Fibroblast of villous mesenchyme (primary cell): Measurements from ENCODE around the gene CCDC142. TPM values are rescaled to one million over a fixed set of nuclear protein-coding genes. Genes with fewer than 3 reads are reported as not detected.

ENCODE experiments used
- DNase-seq: peaks from one replicate; pipeline ENCODE4 v3.0.0-alpha.2; 2010; ENCODE audit warnings: low read depth
- H3K4me3 ChIP-seq: 2 replicates; pipeline ENCODE4 v1.5.1; 2011; ENCODE audit warnings: low read depth, mild to moderate bottlenecking, low read length
- CTCF ChIP-seq: IDR thresholded peaks from 2 replicates; pipeline ENCODE4 v1.5.1; 2012; ENCODE audit warnings: low read depth, mild to moderate bottlenecking, low read length; ENCODE audit not compliant: insufficient read depth
- total RNA-seq: library from RNA; depleted of rRNA; stranded (reverse); fragments of >200 nt; gene quantifications from 2 replicates; pipeline ENCODE4 v1.2.3, GENCODE V29; 2012

CCDC142 gene
- total RNA-seq, 1 donor: 27.2 TPM

GRCh38 chr2:74441690-74442482, 40.9 kb downstream of the CCDC142 start, which contains the start of gene RTKN:
TSS of gene RTKN (minus strand) at chr2:74441937. CDS start at chr2:74441816, 121 bp downstream.
- H3K4me3 ChIP-seq: peak within 1 kb of the TSS; percentile 59
- no peak for DNase-seq
- no peak for TF ChIP-seq CTCF

- no peak overlapping the region for H3K4me3 ChIP-seq
- DNase-seq: no peak
- no peak for TF ChIP-seq CTCF
These were observed 41.6 kb downstream of the CCDC142 start for GRCh38 chr2:74441170-74441689.

GRCh38 chr2:74440378-74441169, 42.2 kb downstream of the CCDC142 start:
- TF ChIP-seq CTCF: peak; percentile 32
- peak; percentile 85 for DNase-seq
- peak overlapping the region; percentile 59 for H3K4me3 ChIP-seq

GRCh38 chr2:74439803-74440377, 42.9 kb downstream of the CCDC142 start:
- peak overlapping the region; percentile 59 for H3K4me3 ChIP-seq
- no peak for TF ChIP-seq CTCF
- DNase-seq: peak; percentile 60

GRCh38 chr2:74439373-74439772, 43.4 kb downstream of the CCDC142 start:
- TF ChIP-seq CTCF: no peak
- H3K4me3 ChIP-seq: peak overlapping the region; percentile 59
- no peak for DNase-seq

- TF ChIP-seq CTCF: no peak
These were observed 44.5 kb downstream of the CCDC142 start for GRCh38 chr2:74438248-74438647.

More at GRCh38 chr2:74438248-74438647, 44.5 kb downstream of the CCDC142 start:
- H3K4me3 ChIP-seq: no peak overlapping the region
- DNase-seq: no peak
